Measurements from ENCODE around the gene CLDN9.
"Not testable (repeated sequence)": the region's sequence is repeated elsewhere in the genome, so short reads cannot be mapped to it uniquely, and the experiment has no call there.

Gene CLDN9

DNA sequence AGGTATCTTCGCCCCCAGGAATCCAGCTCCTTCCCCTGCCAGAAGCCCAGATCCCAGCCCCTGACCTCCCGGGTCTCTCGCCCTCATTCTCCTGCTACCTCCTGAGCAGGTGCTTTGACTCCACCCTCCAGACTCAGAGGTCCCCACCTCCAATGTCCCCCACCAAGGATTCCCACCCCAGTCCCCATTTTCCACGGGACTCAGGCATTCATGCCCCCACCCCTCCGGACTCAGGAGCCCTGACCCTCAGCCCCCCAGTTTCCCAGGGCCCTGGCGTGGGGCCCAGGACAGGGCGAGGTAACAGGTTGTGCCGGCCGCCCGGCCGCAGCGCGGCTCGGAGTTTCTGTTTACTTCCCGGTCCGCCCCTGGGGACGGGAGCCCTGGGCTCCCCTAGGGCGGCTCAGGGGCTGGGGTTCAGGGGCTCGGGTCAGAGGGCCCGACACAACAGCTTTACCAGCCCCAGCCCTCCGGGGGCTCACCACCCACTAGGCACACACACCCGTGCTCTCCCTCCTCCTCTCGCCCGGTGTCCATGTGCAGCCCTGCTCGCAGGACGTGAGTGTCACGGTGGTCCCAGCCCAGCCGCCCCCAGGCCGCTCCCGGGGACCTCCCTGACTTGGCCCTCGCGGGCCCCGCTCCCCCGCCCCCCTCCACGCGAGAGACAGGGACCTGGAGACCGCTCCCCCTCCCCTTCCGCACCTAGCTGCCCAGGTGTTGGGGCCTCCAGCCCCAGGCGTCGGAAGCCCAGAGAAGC lies 23.4 kb downstream of the CLDN9 start:
- peak; percentile 12 for DNase-seq

- DNase-seq: no peak
Measured at GRCh38 chr16:3036726-3037315, 24.1 kb downstream of the CLDN9 start, which contains the start of gene BICDL2. TSS of gene BICDL2 (minus strand) at chr16:3036944. CDS start at chr16:3035496, 1,448 bp downstream.

- no peak for DNase-seq
Measured at GRCh38 chr16:3038256-3038655, 25.5 kb downstream of the CLDN9 start.

DNA sequence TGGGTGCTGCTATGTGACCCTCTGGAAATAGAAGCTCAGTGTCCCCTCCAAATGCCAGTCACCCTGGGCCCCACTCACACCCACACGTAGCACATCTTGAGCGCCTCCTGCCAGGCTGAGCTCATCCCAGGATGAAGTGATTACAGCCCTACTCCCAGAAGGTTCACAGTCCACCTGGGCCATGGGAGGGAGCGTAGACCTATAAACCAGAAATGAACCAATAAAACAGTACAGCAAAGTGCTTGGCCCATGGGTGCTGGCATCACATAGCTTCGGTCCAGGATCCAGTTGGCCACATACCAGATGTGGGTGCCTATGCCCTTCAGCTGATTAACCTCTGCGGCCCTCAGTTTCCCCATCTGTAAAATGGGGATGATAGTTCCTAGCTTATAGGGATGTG lies 26.2 kb downstream of the CLDN9 start:
- no peak for DNase-seq

DNA sequence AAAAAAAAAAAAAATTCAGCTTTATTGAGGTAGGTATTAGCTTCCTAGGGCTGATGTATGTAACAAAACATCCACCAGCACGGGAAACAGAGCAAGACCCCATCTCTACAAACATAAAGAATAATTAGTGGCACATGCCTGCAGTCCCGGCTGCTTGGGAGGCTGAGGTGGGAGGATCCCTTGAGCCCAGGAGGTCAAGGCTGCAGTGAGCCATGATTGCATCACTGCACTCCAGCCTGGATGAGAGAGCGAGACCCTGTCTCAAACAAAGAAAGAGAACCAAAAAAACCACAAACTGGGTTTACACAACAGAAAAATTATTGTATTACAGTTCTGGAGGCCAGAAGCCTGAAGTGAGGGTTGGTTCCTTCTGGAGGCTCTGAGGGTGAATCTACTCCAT lies 29.7 kb downstream of the CLDN9 start:
- no peak for DNase-seq

DNA sequence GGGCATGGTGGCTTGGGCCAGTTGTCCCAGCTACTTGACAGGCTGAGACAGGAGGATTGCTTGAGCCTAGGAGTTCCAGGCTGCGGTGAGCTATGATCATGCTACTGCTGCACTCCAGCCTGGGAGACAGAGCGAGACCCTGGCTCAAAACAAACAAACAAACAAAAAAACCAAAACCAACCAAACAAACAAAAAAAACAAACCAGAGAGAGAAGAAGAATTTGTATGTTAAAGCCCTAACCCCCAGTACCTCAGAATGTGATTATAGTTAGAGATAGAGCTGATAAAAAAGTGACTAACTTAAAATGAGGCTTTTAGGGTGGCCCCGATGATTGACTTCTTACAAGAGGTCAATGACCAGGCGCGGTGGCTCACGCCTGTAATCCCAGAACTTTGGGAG lies 32.0 kb downstream of the CLDN9 start:
- no peak for DNase-seq

DNA sequence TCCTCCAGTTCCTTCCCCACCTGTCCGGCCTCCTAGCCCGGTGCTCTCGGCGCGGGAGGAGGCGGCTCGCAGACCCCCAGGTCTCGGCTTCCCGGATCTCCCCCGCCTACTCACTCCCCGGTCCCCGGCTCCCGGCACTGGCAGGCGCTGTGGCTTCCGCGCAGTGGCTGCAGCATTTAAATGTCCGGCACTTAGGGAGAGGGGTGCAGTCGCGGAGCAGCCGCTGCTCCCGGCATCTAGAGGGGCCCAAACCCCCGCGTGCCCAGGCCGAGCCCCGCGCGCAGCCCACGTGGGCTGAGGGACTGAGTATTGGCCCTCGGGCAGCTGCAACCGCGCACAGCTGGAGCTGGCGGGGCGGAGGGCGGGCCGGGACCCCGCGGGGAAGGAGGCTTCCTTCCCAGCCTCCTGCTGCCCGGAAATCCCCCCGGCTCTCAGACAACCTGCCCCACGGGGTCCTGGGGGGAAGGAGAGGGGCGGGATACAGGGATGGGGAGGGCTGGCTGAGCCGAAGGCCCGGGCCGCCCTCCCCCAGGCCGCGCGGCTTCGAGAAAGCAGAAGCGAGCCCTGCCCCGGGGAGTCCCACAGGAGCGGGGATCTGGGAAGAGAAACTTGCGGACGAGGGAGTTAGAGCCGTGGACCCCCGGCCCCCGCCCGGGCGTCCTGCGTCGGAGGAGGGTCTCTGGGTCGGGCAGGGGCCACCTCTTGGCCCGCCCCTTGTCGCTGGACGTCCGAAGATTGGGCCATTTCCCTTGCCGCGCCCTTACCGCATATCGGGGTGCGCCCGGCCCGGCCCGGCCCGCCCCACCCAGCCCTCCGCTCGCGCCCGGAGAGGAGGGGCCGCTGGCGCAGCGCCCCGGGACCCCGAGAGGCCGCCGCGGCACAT lies 33.3 kb downstream of the CLDN9 start, which contains the start of gene MMP25:
TSS of gene MMP25 (plus strand) at position 804 of the 883 bp plus-strand sequence. CDS start 357 bp downstream, outside the sequence.
- peak; percentile 56 for DNase-seq

DNA sequence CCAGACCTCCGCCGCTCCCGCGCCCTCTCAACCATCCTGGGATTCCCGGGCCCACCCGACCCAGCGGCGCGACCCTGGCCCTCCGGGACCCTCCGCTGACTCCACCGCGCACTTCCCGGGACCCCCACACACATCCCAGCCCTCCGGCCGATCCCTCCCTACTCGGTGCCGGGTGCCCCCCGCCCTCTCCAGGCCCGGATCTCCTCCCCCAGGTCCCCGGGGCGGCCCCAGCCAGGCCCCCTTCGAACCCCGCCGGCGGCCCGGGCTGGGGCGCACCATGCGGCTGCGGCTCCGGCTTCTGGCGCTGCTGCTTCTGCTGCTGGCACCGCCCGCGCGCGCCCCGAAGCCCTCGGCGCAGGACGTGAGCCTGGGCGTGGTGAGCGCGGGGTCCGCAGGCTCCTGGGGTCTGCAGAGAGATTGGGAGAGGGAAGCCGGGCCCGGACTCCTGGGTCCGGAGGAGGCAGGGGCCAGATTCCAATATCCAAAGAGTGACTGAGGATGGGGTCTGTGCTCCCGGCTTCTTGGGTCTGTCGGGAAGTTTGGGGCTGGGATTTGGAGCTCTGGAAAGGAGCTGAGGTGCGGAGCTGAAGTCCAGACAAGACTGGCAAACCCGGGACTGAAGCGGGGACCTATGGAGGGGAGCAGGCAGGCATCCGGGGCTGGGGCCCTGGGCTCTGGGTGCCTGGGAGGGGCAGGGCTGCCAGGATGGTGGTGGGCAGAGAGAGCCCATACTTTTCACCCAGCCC lies 34.1 kb downstream of the CLDN9 start:
- DNase-seq: no peak

DNA sequence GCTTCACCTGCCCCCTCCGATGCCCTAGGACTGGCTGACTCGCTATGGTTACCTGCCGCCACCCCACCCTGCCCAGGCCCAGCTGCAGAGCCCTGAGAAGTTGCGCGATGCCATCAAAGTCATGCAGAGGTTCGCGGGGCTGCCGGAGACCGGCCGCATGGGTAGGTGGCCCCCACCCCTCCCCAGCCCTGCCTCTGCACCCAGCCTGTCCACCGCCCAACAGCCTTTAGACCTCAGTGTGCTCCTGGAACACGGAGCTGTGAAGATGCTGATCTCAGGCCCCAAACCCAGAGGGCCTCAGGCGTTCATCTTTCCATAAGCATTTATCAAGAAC lies 34.6 kb downstream of the CLDN9 start:
- DNase-seq: no peak

DNA sequence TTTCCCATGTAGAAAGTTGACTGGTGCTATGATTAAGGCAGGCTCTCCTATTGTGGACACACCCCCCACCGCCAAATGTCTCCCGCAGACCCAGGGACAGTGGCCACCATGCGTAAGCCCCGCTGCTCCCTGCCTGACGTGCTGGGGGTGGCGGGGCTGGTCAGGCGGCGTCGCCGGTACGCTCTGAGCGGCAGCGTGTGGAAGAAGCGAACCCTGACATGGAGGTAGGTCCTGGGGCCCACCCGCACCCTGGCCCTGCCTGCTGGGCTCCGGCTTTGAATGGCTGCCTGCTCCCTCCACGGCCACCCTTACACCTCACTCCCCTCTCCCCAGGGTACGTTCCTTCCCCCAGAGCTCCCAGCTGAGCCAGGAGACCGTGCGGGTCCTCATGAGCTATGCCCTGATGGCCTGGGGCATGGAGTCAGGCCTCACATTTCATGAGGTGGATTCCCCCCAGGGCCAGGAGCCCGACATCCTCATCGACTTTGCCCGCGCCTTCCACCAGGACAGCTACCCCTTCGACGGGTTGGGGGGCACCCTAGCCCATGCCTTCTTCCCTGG lies 37.3 kb downstream of the CLDN9 start:
- no peak for DNase-seq

DNA sequence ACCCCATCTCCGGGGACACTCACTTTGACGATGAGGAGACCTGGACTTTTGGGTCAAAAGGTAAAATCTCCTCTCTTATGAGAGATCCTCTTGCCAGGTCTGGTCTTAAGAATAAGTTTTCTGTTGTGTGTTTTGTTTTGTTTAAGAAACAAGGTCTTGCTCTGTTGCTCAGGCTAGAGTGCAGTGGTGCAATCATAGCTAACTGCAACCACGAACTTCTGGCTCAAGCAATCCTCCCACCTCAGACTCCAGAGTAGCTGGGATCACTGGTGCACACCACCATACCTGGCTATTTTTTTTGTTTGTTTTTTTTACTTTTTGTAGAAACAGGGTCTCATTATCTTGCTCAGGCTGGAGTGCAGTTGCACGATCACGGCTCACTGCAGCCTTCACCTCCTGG lies 37.8 kb downstream of the CLDN9 start:
- DNase-seq: no peak

GRCh38 chr16:3051009-3051408 lies 38.3 kb downstream of the CLDN9 start:
- no peak for DNase-seq

DNA sequence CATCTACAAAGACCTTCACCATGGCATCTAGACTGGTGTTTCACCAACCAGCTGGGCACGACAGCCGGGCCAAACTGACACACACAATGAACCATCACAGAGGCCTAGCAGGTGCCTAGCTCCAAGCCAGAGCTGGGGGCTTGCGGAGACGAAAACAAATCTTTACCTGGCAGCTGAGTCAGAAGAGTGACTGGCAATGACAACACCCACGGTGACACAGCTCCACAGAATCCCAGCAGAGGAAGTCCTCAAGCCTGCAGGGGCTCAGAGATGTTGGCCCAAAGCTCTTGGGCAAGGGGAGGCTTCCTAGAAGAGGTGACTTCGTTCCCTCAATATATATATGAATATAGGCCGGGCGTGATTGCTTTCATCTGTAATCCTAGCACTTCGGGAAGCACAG lies 38.8 kb downstream of the CLDN9 start:
- DNase-seq: no peak

DNA sequence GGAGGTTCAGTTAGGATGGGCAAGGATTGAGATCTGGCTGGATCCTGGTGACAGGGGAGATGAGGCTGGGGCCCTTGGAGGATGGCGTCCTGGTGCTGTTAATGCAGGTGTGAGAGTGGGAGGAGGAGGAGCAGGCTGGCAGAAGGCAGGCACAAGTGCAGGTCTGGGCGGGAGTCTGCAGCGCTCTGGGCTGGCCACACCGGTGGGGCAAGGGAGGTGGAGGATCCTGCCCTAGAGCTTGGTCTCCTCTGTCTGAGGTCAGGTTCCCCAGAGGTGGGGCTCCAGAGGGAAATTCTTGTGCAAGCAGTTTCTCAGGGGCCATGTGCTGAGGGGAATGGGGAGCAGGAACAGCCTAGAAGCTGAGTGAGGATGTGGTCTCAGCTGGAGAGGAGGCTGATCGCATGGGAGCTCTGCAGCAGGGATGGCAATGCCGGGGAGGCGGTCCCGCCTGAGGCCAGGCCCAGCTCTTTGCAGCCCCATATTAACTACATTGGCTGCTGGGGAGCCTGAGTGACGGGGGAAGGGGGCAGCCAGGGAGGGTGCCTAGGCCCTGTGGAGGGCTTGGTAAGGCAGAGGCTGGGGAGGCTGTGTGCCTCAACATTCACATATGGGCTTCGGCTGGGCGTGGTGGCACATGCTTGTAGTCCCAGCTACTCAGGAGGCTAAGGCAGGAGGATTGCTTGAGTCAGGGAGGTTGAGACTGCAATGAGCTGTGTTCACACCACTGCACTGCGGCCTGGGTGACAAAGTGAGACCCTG lies 40.0 kb downstream of the CLDN9 start:
- DNase-seq: not testable (repeated sequence)

- not testable (repeated sequence) for DNase-seq
Measured at GRCh38 chr16:3053330-3053710, 40.6 kb downstream of the CLDN9 start.

- DNase-seq: no peak
Measured at GRCh38 chr16:3054965-3055733, 42.4 kb downstream of the CLDN9 start.

DNA sequence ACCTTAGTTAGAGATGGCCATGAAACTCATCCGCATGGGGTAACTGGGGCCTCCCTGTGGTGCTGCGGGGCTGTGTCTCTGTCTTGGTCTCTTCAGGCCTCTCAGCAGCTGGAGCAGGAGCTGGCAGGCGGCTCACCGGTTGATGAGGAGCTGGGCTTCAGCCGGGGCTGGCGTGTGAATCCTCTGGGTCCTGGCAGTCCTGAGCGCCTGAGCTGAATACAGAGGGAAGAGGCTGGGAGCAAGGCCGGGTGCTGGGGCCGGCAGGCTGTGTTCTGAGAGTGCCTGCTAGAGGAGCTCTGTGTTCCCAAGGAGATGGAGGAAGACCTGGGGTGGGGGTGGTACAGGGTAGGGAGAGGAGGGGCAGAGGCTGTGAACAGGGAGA lies 43.0 kb downstream of the CLDN9 start:
- not testable (repeated sequence) for DNase-seq

DNA sequence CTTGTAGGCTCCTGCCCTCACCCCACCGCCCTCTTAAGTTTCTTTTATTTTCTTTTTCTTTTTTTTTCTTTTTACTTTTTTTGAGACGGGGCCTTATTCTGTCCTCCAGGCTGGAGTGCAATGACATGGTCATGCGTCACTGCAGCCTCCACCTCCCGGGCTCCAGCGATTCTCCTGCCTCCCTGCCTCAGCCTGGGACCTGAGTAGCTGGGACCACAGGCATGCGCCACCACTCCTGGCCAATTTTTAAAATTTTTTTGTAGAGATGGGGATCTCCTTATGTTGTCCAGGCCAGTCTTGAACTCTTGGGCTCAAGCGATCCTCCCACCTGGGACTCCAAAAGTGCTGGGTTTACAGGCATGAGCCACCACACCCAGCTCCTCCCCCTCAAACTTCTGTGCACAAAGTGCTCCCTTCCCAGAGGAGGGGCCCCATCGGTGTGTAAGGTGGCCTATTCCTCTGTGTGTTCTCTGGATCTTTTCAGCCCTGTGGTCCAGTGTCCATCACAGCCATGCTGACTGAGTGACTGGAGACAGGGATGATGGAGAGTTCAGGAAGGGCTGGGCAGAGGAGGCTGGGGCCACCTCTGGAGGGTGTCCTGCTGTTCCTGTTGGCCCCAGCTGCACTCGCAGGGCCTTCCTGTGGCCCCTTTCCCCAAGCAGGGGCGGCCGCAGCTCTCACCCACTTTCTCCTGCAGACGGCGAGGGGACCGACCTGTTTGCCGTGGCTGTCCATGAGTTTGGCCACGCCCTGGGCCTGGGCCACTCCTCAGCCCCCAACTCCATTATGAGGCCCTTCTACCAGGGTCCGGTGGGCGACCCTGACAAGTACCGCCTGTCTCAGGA lies 43.8 kb downstream of the CLDN9 start:
- DNase-seq: no peak

GRCh38 chr16:3057181-3058138 lies 44.7 kb downstream of the CLDN9 start:
- no peak for DNase-seq

All from right hindlimb (tissue), 1 donor.